Cerebellar nuclear complex (tissue), 1 donor: ENCODE measurements around the gene LGALS4.
"Not testable (repeated sequence)": the region's sequence is repeated elsewhere in the genome, so short reads cannot be mapped to it uniquely, and the experiment has no call there.

Source experiments
- DNase-seq, 2 experiments: peaks; one replicate each; lab custom pipeline; 2025; lab: John Stamatoyannopoulos, UW

The LGALS4 gene

DNA sequence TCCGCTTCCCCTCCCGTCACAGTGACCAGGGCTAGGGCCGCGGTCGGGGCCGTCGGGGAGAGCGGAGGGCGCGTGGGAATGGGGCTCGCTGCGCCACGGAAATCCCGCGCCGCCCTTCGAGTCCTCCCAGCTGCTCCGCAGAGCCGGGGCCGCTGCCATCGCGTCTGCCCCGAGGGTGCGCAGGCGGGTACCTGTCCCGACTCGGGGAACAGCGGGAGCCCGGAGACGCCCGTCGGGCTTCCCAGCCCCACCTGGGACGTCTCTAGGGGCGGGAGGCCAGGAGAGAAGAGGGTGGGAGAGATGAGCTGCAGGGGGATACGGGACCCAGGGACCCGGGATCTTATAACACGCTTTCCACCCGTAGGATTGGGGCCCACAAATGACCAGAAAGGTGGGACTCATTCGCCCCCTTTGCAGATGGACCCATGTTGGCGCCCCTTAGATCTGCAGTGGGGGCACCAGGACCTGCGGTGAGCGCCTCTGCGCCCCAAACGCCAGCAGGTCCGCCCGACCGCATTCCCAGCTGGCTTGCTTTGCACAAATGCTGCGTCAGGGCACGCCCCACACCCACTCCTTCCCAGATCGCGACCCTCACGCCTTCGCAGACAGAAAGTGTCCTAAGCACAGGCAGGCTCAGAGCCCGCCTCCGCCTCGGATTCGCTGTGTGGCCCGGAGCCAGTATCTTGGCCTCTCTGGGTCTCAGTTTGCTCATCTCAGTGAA is 42.4 kb downstream of the LGALS4 start:
- not testable (repeated sequence) for DNase-seq

DNA sequence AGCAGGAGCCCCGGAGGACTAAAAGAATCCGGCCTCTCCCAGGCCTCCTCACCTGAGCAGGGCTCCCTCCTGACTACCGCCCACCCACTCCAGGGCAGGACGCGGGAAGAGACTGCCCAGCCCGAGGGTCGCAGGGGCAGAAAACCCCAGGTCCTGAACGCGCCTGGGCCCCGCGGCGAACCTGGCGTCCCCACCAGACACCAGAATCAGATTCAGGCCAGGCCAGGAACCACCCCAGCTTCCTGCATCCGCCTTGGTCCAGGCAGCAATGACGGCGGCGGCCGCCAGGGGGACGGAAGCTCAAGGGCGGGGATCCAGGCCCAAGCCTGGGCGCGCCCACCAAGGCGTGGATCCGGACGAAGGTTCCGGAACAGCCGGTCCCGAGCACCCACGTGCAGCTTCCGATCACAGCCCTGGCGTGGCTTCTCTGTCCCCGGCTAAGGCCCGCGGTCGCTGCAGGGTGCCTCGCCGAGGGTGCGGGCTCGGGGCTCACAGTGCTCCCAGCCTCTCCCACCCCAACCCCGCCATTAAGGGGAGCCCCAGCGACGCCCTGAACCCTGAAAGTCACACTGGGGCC is 43.0 kb downstream of the LGALS4 start:
- DNase-seq, result no peak

DNA sequence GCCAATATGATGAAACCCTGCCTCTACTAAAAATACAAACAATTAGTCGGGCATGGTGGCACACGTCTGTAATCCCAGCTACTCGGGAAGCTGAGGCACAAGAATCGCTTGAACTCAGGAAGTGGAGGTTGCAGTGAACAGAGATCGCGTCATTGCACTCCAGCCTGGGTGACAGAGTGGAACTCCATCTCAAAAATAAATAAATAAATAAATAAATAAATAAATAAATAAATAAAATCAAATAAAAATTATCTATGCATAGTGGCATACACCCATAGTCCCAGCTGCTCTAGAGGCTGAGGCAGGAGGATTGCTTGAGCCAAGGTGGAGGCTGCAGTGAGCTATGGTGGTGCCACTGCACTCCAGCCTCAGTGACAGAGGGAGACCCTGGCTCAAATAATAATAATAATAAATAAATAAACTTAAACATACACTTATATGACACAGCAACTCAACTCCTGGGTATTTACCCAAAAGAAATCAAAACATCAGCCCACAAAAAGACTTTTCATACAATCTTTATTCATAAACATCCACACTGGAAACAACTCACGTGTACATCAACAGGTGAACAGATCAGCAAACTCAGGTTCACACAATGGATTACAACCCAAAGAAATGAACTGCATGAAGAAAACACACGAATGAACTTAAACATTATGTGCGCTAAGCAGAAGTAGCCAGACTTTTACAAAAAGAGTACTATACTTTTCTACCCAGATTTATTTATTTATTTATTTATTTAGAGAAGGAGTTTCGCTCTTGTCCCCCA is 46.3 kb downstream of the LGALS4 start:
- no peak for DNase-seq

DNA sequence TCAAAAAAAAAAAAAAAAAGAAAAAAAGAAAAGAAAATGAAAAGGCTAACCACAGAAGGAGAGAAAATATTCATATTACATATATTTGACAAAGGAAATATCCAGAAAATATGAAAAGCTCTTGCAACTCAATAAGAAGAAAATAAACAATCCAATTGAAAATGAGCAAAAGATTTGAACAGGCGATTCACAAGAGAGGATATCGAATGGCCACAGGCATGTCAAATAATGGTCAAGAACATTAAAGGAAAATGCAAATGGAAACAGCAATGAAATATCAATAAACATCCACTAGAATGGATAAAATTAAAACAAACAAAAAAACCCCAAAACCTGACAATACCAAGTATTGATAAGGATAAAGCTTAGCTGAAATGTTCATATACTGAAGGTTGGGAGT is 47.5 kb downstream of the LGALS4 start:
- no peak for DNase-seq

DNA sequence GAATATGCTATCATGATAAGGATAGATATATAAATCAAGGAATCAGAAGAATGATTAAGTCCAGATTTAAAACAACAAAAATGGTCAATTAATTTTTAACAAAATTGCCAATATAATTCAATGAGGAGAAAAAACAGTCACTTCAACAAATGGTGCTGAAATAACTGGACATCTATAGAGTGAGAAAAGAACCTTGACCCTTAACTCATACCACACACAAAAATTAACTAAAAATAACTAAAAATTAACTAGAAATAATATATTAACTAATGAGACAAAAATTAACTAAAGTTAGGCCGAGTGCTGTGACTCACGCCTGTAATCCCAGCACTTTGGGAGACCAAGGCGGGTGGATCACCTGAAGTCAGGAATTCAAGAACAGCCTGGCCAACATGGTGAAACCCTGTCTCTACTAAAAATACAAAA is 48.9 kb downstream of the LGALS4 start:
- DNase-seq, result no peak

DNA sequence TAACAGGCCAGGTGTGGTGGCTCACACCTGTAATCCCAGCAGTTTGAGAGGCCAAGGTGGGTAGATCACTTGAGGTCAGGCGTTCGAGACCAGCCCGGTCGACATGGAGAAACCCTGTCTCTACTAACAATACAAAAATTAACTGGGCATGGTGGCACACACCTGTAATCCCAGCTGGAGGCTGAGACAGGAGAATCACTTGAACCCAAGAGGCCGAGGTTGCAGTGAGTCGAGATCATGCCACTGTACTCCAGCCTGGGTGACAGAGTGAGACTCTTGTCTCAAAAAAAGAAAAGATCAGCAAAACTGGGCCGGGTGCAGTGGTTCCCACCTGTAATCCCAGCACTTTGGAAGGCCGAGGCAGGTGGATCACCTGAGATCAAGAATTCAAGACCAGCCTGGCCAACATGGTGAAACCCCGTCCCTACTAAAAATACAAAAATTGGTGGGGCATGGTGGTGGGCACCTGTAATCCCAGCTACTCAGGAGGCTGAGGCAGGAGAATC is 50.8 kb downstream of the LGALS4 start:
- not testable (repeated sequence) for DNase-seq

DNA sequence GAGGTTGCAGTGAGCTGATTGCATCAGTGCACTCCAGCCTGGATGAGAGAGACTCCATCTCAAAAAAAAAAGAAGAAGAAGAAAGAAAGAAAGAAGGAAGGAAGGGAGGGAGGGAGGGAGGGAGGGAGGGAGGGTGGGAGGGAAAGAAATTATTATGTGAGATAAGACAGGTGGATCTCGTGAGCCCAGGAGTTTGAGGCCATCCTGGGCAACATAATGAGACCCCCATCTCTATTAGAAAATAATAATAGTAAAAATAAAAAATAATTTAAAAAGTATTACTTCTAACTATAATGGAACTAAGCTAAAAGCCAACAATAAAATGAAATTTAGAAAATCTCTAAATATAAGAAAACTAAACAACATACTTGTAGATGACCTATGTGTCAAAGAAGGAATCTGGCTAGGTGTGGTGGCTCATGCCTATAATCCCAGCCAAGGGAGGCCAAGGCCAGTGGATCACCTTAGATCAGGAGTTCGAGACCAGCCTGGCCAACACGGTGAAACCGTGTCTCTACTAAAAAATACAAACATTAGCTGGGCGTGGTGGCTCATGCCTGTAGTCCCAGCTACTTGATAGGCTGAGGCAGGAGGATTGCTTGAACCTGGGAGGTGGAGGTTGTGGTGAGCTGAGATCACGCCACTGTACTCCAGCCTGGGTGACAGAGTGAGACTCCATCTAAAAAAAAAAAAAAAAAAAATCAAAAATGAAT is 51.8 kb downstream of the LGALS4 start:
- not testable (repeated sequence) for DNase-seq

DNA sequence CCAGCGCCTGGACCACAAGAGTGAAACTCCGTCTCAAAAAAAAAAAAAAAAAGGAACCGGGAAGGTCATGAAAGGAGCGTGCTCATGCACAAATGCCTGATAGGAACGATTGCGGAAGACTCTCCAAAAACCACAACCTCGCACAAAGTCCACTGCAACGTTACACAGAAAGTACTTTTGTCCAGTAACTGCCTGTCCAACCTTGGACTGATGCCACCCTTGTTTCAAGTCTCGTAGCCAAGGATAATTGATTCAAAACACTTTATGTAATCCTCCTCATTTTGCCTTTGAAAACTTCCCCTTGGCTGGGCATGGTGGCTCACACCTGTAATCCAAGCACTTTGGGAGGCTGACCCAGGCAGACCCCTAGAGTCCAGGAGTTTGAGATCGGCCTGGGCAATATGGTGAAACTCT is 53.1 kb downstream of the LGALS4 start:
- no peak for DNase-seq

DNA sequence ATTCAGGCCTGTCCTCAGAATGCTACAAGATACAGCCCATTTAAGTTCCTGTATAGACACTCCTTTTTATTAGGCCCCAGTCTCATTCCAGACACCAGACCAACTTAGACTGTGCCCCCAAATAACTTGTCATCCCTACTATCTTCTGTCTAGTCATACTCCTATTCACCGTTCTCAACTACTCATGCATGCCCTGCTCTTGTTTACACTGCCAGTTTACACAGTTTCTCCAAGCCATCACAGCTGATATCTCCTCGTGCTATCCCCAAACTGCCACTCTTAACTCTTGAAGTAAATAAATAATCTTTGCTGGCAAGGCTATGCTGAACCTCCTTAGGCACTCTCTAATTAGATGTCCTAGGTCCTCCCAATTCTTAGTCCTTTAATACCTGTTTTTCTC is 58.5 kb downstream of the LGALS4 start:
- DNase-seq, result not testable (repeated sequence)

DNA sequence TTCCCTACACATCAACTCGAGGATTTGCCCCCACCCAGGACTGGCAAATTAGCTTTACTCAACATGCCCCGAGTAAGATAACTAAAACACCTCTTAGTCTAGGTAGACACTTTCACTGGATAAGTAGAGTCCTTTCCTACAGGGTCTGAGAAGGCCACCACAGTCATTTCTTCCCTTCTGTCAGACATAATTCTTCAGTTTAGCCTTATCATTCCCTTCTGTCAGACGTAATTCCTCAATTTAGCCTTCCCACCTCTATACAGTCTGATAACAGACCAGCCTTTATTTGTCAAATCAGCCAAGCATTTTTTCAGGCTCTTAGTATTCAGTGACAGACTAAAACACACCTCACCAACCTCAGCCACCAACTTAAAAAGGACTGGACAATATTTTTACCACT is 59.0 kb downstream of the LGALS4 start:
- not testable (repeated sequence) for DNase-seq
